HepG2 (cell line): ENCODE measurements around the gene ZNF691. TPM values are rescaled to one million over a fixed set of nuclear protein-coding genes. Genes with fewer than 3 reads are reported as not detected.

Experiments
- AGO2 ChIP-seq: fragments of 200-400 bp; formaldehyde crosslinking; optimal IDR thresholded peaks from 2 replicates; pipeline ENCODE3; 2017; ENCODE audit warnings: mild to moderate bottlenecking, low read depth, low read length, moderate library complexity
- BORCS8-MEF2B ChIP-seq: sonication (generic); formaldehyde crosslinking; IDR thresholded peaks from 2 replicates; pipeline ENCODE4 v1.8.0; 2022; ENCODE audit warnings: mild to moderate bottlenecking, missing genetic modification reagents
- CSRNP2 ChIP-seq: sonication (generic); formaldehyde crosslinking; conservative IDR thresholded peaks from 2 replicates; pipeline ENCODE4 v1.8.0; 2022; ENCODE audit warnings: low read depth, missing genetic modification reagents
- ETV5 ChIP-seq: IDR thresholded peaks from 2 replicates; pipeline ENCODE4 v1.6.1; 2018; ENCODE audit warnings: missing biosample characterization, missing genetic modification reagents, inconsistent platforms, borderline replicate concordance
- GATAD1 ChIP-seq: IDR thresholded peaks from 2 replicates; pipeline ENCODE4 v1.6.1; 2016; ENCODE audit warnings: missing genetic modification reagents, missing compliant biosample characterization
- HNRNPLL ChIP-seq: fragments of 200-400 bp; formaldehyde crosslinking; IDR thresholded peaks from 2 replicates; pipeline ENCODE4 v1.6.1; 2017; ENCODE audit warnings: mild to moderate bottlenecking, low read depth, low read length; ENCODE audit not compliant: poor library complexity, severe bottlenecking
- KLF12 ChIP-seq: sonication (generic); formaldehyde crosslinking; IDR thresholded peaks from 2 replicates; pipeline ENCODE4 v1.4.0; 2020; ENCODE audit warnings: missing genetic modification reagents, borderline replicate concordance
- KLF13 ChIP-seq: sonication (generic); formaldehyde crosslinking; IDR thresholded peaks from 2 replicates; pipeline ENCODE4 v1.4.0; 2020; ENCODE audit warnings: mild to moderate bottlenecking, missing genetic modification reagents
- MEIS2 ChIP-seq: sonication (generic); formaldehyde crosslinking; IDR thresholded peaks from 2 replicates; pipeline ENCODE4 v1.9.0; 2021; ENCODE audit warnings: mild to moderate bottlenecking, missing genetic modification reagents
- NFKBIZ ChIP-seq: IDR thresholded peaks from 2 replicates; pipeline ENCODE4 v1.6.1; 2018; ENCODE audit warnings: missing genetic modification reagents, missing compliant biosample characterization
- POLR2G ChIP-seq: fragments of 200-400 bp; formaldehyde crosslinking; IDR thresholded peaks from 2 replicates; pipeline ENCODE4 v1.6.1; 2018; ENCODE audit warnings: mild to moderate bottlenecking, low read depth, low read length, moderate library complexity
- PRDM4 ChIP-seq: sonication (generic); formaldehyde crosslinking; IDR thresholded peaks from 2 replicates; pipeline ENCODE4 v1.9.0; 2021; ENCODE audit warnings: missing genetic modification reagents, borderline replicate concordance
- RBFOX2 ChIP-seq: fragments of 200-400 bp; formaldehyde crosslinking; IDR thresholded peaks from 2 replicates; pipeline ENCODE4 v1.6.1; 2017; ENCODE audit warnings: low read depth, mild to moderate bottlenecking, low read length
- TSC22D2 ChIP-seq: sonication (generic); formaldehyde crosslinking; IDR thresholded peaks from 2 replicates; pipeline ENCODE4 v1.5.1; 2020; ENCODE audit warnings: missing genetic modification reagents, mild to moderate bottlenecking, borderline replicate concordance
- ZNF160 ChIP-seq: sonication (generic); formaldehyde crosslinking; IDR thresholded peaks from 2 replicates; pipeline ENCODE4 v1.8.0; 2022; ENCODE audit warnings: mild to moderate bottlenecking, inconsistent platforms, missing genetic modification reagents
- ZNF205 ChIP-seq: IDR thresholded peaks from 2 replicates; pipeline ENCODE4 v1.6.1; 2018; ENCODE audit warnings: missing biosample characterization, missing genetic modification reagents
- ZNF253 ChIP-seq: sonication (generic); formaldehyde crosslinking; IDR thresholded peaks from 2 replicates; pipeline ENCODE4 v1.8.0; 2022; ENCODE audit warnings: mild to moderate bottlenecking, missing genetic modification reagents, borderline replicate concordance
- ZNF546 ChIP-seq: sonication (generic); formaldehyde crosslinking; conservative IDR thresholded peaks from 2 replicates; pipeline ENCODE4 v1.8.1; 2023; ENCODE audit warnings: mild to moderate bottlenecking, missing genetic modification reagents
- ZNF558 ChIP-seq: sonication (generic); formaldehyde crosslinking; IDR thresholded peaks from 2 replicates; pipeline ENCODE4 v1.9.0; 2022; ENCODE audit warnings: mild to moderate bottlenecking, missing genetic modification reagents, borderline replicate concordance
- ZNF576 ChIP-seq: sonication (generic); formaldehyde crosslinking; IDR thresholded peaks from 2 replicates; pipeline ENCODE4 v1.4.0; 2020; ENCODE audit warnings: mild to moderate bottlenecking, missing genetic modification reagents
- ZNF776 ChIP-seq: sonication (generic); formaldehyde crosslinking; IDR thresholded peaks from 2 replicates; pipeline ENCODE4 v1.4.0; 2020; ENCODE audit warnings: mild to moderate bottlenecking, missing genetic modification reagents
- polyA plus RNA-seq, 8 experiments: library from polyadenylated mRNA; depleted of rRNA in 3 of 8; stranded (reverse) in 7 of 8; unstranded in 1 of 8; fragments of >200 nt; fragmentation: Illumina TruSeq in 4 of 8; extraction: Trizol in 4 of 8; gene quantifications; 2 replicates each; pipeline versions ENCODE4 v1.2.1 to v1.2.3, GENCODE V29; 2011 to 2016; ENCODE audit warnings: low read depth in 4 of 8, missing spikeins in 1 of 8, mixed read lengths in 1 of 8; ENCODE audit not compliant: insufficient read depth in 1 of 8
- total RNA-seq, 5 experiments: library from RNA; depleted of rRNA; stranded (reverse); fragments of >200 nt; fragmentation: Illumina TruSeq; extraction: Trizol; gene quantifications; 2 replicates each; pipeline ENCODE4 v1.2.3, GENCODE V29; 2016; ENCODE audit warnings: low read depth in 1 of 5
- TF ChIP-seq, protein P1 (sequence below): sonication (generic); formaldehyde crosslinking; IDR thresholded peaks from 2 replicates; pipeline ENCODE4 v1.4.0; 2020; ENCODE audit warnings: mild to moderate bottlenecking, missing genetic modification reagents
- TF ChIP-seq, protein P2 (sequence below): sonication (generic); formaldehyde crosslinking; IDR thresholded peaks from 2 replicates; pipeline ENCODE4 v1.4.0; 2020; ENCODE audit warnings: missing genetic modification reagents, borderline replicate concordance

Gene ZNF691
- total and polyA plus RNA-seq, 2 of the 13 experiments (the other 11 are each of a cell fraction or from before 2014, with no cell fraction given), result 7.6 to 7.8 TPM

- TF ChIP-seq BORCS8-MEF2B, result peak; percentile 57; the same call in 1 of the 2 replicates
- TF ChIP-seq TSC22D2 (CRISPR knock-in tag), result peak; percentile 74; the same call in 1 of the 2 replicates
- TF ChIP-seq KLF12 (CRISPR knock-in tag), result no peak
- TF ChIP-seq HNRNPLL, result peak; percentile 36
- TF ChIP-seq ZNF546 (CRISPR knock-in tag), result 0 out of 2 replicates have a peak, but pooled peaks have one; percentile 55
- peak; percentile 73; the same call in 1 of the 2 replicates for TF ChIP-seq ZNF558 (CRISPR knock-in tag)
- no peak for TF ChIP-seq PRDM4
- peak; percentile 88 for TF ChIP-seq RBFOX2
- TF ChIP-seq ZNF576 (CRISPR knock-in tag), result no peak
- TF ChIP-seq KLF13 (CRISPR knock-in tag), result no peak
- no peak for TF ChIP-seq MEIS2 (CRISPR knock-in tag)
- peak; percentile 71 for TF ChIP-seq AGO2
- peak; percentile 56; the same call in 1 of the 2 replicates for TF ChIP-seq ETV5 (CRISPR knock-in tag)
- no peak for TF ChIP-seq CSRNP2 (CRISPR knock-in tag)
- no peak for TF ChIP-seq ZNF160 (CRISPR knock-in tag)
- 0 out of 2 replicates have a peak, but pooled peaks have one; percentile 26 for TF ChIP-seq ZNF253 (CRISPR knock-in tag)
- TF ChIP-seq GATAD1 (CRISPR knock-in tag), result peak; percentile 73
- TF ChIP-seq, protein P1, sequence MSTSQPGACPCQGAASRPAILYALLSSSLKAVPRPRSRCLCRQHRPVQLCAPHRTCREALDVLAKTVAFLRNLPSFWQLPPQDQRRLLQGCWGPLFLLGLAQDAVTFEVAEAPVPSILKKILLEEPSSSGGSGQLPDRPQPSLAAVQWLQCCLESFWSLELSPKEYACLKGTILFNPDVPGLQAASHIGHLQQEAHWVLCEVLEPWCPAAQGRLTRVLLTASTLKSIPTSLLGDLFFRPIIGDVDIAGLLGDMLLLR, result 0 out of 2 replicates have a peak, but pooled peaks have one; percentile 25
- peak; percentile 75; the same call in 1 of the 2 replicates for TF ChIP-seq NFKBIZ
- 0 out of 2 replicates have a peak, but pooled peaks have one; percentile 27 for TF ChIP-seq ZNF205 (CRISPR knock-in tag)
- TF ChIP-seq, protein P2, sequence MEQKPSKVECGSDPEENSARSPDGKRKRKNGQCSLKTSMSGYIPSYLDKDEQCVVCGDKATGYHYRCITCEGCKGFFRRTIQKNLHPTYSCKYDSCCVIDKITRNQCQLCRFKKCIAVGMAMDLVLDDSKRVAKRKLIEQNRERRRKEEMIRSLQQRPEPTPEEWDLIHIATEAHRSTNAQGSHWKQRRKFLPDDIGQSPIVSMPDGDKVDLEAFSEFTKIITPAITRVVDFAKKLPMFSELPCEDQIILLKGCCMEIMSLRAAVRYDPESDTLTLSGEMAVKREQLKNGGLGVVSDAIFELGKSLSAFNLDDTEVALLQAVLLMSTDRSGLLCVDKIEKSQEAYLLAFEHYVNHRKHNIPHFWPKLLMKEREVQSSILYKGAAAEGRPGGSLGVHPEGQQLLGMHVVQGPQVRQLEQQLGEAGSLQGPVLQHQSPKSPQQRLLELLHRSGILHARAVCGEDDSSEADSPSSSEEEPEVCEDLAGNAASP (CRISPR knock-in tag), result no peak
- peak; percentile 91 for TF ChIP-seq POLR2G
- TF ChIP-seq ZNF776, result peak; percentile 8; the same call in 1 of the 2 replicates
Measured at GRCh38 chr1:42846257-42847110, at the start of gene ZNF691 (continued).
